Femur (tissue), 1 donor: ENCODE measurements around the gene MEIS1.

ENCODE experiments used
- DNase-seq: peaks from one replicate; pipeline ENCODE4 v3.0.0-alpha.2; 2017

MEIS1 gene

GRCh38 chr2:66512626-66513025, 77.7 kb downstream of the MEIS1 start:
- no peak for DNase-seq

- DNase-seq = no peak
These were observed 80.8 kb downstream of the MEIS1 start for GRCh38 chr2:66515743-66516142.

- DNase-seq = no peak
These were observed 81.6 kb downstream of the MEIS1 start for GRCh38 chr2:66516499-66516898.

GRCh38 chr2:66517772-66518171, 82.8 kb downstream of the MEIS1 start:
- no peak for DNase-seq

- DNase-seq = no peak
These were observed 84.4 kb downstream of the MEIS1 start for GRCh38 chr2:66519264-66519843.

- no peak for DNase-seq
These were observed 86.5 kb downstream of the MEIS1 start for GRCh38 chr2:66521291-66521922.

- DNase-seq = no peak
These were observed 87.9 kb downstream of the MEIS1 start for GRCh38 chr2:66522611-66523376.

GRCh38 chr2:66523377-66523969, 88.5 kb downstream of the MEIS1 start:
- DNase-seq = no peak

- no peak for DNase-seq
These were observed 89.1 kb downstream of the MEIS1 start for GRCh38 chr2:66523990-66524389.

GRCh38 chr2:66525606-66526005, 90.7 kb downstream of the MEIS1 start:
- DNase-seq = no peak

GRCh38 chr2:66526180-66526579, 91.3 kb downstream of the MEIS1 start:
- DNase-seq = no peak

GRCh38 chr2:66528974-66529724, 94.2 kb downstream of the MEIS1 start:
- DNase-seq = no peak

GRCh38 chr2:66530651-66531050, 95.7 kb downstream of the MEIS1 start:
- DNase-seq = no peak

- no peak for DNase-seq
These were observed 96.2 kb downstream of the MEIS1 start for GRCh38 chr2:66531155-66531554.

- no peak for DNase-seq
These were observed 96.6 kb downstream of the MEIS1 start for GRCh38 chr2:66531567-66531966.

GRCh38 chr2:66532972-66533868, 98.3 kb downstream of the MEIS1 start:
- no peak for DNase-seq

GRCh38 chr2:66534461-66534860, 99.5 kb downstream of the MEIS1 start:
- DNase-seq = no peak

GRCh38 chr2:66535574-66536289, 100.8 kb downstream of the MEIS1 start:
- no peak for DNase-seq

GRCh38 chr2:66536290-66536673, 101.4 kb downstream of the MEIS1 start:
- DNase-seq = no peak

GRCh38 chr2:66536997-66537396, 102.1 kb downstream of the MEIS1 start:
- DNase-seq = no peak

- DNase-seq = no peak
These were observed 103.4 kb downstream of the MEIS1 start for GRCh38 chr2:66538291-66538690.
